Femur (tissue), 1 donor: ENCODE data around the gene GNRH2.
"Not testable (repeated sequence)": the region's sequence is repeated elsewhere in the genome, so short reads cannot be mapped to it uniquely, and the experiment has no call there.

ENCODE experiments used
- DNase-seq: peaks from one replicate; pipeline ENCODE4 v3.0.0-alpha.2; 2017

Gene GNRH2

GRCh38 chr20:3044336-3044965 lies 1.0 kb downstream of the GNRH2 start:
- no peak for DNase-seq

DNA sequence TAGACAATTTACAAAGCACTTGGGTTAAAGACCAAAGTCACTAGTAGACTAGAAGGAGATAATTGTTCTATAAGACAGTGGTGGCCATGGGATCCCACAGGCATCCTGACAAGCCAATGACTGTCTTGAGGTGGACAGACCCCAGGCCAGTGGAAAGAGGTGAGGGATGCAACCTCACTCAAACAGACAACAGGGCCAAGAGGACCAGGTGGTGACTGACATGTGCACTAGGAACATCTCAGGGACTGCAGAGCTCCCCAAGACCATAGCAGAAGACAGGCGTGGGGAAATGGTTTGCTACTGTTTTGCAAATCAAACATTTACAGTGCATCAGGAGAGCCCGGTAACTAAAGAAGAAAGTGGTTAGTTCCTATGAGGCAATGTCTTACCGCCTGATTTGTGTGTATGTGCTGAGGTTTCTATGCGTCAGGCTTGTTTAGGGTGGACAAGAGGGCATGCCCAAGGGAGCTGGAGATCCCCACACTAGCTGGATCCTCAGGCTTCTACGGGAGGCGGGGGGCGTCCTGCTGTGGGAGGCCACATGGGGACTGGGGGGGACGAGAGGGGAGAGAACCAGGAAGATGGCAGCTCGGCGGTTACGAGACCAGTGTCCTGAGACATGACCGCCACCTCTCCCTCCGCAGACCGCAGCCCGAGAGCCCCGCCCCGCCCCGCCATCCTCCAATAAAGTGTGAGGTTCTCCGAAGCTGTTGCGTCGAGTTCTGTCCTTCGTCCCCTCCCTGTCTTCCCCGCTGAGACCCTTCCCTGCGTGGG lies 1.8 kb downstream of the GNRH2 start:
- peak; percentile 89 for DNase-seq

GRCh38 chr20:3045816-3046676 lies 2.6 kb downstream of the GNRH2 start, which contains the start of gene MRPS26:
MRPS26 (plus strand) TSS chr20:3046052; CDS start chr20:3046069, 17 bp downstream.
- peak; percentile 94 for DNase-seq

- peak; percentile 47 for DNase-seq
Observed at GRCh38 chr20:3046677-3047462, 3.4 kb downstream of the GNRH2 start.

DNA sequence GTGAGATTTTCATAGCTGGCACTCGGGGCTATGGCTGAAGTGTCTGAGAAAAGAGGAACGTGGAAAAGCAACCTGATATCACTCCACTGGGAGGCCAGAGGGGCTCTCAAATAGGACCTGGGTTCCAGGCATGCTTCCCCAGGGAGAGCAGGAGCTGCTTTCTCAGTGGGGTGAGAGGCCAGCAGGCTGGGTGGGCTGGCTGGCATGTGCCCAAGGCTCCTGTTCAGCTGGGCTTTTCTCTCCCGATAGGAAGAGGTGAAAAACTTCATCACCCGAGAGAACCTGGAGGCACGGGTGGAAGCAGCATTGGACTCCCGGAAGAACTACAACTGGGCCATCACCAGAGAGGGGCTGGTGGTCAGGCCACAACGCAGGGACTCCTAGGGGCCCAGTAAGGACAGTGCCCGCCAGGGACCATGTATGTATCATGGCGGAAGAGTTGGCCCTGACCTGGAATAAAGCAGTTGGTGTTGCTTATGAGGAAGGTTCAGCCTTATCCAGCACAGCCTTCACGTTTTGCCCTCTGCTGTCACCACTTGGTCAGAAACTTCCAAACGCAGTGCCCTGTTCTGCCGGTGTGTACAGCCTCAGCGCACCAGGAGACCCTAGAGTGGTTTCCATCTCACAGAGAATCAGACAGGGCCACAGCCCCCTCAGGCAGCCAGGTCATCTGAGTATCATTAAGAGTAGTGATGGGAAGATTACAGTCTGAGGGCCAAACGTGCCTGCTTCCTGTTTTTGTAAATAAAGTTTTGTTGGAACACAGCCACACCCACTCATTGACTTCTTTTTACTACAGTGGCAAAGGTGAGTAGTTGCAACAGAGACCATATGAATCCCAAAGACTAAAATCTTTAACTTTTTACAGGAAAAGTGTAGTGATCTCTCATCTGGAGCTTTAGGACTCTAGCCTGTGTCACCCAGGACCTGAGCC lies 4.3 kb downstream of the GNRH2 start:
- DNase-seq, result no peak

DNA sequence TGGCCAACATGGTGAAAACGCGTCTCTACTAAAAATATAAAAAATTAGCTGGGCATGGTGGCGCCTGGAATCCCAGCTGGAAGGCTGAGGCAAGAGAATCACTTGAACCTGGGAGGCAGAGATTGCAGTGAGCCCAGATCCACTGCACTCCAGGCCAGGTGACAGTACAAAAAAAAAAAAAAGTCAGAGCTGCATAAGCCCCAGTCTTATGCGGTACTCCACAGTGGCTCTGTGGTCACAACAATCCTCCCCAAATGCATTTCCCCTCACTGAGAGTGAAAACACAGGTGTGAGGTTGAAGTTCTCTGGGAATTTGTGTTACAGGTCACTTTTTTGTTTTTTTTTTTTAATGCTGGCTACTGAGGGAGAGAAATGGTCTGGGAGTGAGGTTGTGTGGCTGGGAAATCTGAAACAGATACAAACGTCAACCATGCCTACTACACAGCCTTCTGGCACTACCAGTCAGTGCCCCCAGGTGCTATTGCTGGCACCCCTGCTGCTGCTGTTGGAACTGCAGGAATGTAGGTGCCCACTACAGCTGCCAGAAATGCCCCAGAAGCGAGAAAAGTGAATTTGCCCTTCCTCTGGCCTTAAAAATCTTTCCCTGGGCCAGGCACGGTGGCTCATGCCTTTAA lies 8.1 kb downstream of the GNRH2 start:
- DNase-seq, result no peak

DNA sequence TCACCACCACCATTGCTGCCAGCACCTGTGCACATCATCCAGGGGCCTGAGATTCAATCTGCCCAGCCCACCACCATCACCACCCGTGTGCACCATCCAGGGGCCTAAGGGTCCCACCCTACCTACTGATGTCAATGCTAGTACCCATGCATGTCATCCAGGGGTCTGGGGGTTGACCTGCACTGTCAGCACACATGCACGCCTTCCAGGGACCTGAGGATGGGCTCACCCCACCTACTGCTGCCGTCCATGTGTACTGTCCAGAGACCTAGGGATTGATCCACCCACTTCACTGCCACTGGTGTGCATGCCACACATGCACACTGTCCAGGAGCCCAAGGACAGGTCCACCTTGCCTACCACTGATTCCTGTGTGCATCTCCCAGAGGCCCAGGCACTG lies 16.1 kb downstream of the GNRH2 start:
- no peak for DNase-seq

DNA sequence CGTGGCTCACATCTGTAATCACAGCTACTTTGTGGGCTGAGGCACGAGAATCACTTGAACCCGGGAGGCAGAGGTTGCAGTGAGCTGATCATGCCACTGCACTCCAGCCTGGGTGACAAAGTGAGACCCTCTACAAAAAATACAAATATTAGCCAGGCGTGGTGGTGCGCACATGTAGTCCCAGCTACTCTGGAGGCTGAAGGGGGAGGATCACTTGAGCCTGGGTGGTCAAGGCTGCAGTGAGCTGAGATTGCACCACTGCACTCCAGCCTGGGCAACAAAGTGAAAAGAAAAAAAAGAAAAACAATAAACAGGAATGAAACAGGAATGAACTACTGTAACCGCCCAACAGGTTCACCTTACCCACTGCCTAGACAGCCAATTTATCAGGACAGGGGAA lies 20.7 kb downstream of the GNRH2 start:
- DNase-seq, result not testable (repeated sequence)

GRCh38 chr20:3067139-3068014 lies 24.0 kb downstream of the GNRH2 start:
- no peak for DNase-seq

DNA sequence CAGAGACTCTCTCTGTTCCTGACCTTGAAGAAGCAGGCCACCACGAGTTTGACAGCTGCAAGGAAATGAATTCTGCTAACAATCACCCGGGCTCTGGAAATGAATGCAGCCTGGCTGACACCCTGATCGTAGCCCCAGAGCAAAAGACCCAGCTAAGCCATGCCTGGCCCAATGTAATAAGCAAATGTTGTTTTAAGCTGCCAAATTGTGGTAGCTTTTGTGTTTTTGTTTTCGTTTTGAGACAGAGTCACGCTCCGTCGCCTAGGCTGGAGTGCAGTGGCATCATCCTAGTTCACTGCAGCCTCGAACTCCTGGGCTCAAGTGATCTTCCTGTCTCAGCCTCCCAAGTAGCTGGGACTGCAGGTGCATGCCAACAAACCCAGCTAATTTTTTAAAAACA lies 24.7 kb downstream of the GNRH2 start:
- DNase-seq, result no peak

- DNase-seq, result no peak
Observed at GRCh38 chr20:3068986-3069900, 25.8 kb downstream of the GNRH2 start.

DNA sequence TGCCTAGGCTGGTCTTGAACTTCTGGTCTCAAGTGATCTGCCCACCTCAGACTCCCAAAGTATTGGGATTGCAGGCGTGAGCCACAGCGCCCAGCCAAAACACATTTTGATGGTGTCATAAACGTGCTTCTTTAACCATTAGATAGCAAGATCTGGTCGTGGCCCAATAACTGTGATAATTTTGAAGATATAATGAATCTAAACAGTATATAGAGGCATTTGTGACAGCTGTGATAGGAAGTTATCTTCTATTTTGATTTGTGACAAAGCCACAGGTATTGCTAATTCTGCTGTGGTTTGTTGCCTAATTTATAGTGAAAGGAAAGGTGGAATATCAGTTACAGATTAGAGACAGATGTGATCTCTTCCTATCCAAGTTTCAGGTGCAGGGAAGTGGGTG lies 27.3 kb downstream of the GNRH2 start:
- no peak for DNase-seq

GRCh38 chr20:3071266-3071609 lies 27.8 kb downstream of the GNRH2 start:
- no peak for DNase-seq

DNA sequence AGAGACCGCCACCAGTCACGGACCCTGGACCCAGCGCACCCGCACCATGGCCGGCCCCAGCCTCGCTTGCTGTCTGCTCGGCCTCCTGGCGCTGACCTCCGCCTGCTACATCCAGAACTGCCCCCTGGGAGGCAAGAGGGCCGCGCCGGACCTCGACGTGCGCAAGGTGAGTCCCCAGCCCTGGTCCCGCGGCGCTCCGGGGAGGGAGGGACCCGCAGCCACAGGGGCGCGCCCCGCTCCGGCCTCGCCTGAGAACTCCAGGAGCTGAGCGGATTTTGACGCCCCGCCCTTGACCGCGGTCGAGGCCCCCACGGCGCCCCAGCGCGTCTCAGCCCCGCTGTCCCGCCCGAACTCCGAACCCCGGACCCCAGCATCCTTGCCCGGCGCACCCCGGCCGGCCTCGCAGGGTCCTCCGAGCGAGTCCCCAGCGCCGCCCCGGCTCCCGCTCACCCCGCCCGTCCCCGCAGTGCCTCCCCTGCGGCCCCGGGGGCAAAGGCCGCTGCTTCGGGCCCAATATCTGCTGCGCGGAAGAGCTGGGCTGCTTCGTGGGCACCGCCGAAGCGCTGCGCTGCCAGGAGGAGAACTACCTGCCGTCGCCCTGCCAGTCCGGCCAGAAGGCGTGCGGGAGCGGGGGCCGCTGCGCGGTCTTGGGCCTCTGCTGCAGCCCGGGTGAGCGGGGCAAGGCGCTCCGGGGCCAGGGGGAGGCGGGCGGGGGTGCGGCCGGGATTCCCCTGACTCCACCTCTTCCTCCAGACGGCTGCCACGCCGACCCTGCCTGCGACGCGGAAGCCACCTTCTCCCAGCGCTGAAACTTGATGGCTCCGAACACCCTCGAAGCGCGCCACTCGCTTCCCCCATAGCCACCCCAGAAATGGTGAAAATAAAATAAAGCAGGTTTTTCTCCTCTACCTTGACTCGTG lies 28.4 kb downstream of the GNRH2 start, which contains the start of gene OXT:
Gene OXT (plus strand): TSS at position 11 of the 920 bp plus-strand sequence. CDS start 36 bp downstream, at position 47.
- peak; percentile 69 for DNase-seq

DNA sequence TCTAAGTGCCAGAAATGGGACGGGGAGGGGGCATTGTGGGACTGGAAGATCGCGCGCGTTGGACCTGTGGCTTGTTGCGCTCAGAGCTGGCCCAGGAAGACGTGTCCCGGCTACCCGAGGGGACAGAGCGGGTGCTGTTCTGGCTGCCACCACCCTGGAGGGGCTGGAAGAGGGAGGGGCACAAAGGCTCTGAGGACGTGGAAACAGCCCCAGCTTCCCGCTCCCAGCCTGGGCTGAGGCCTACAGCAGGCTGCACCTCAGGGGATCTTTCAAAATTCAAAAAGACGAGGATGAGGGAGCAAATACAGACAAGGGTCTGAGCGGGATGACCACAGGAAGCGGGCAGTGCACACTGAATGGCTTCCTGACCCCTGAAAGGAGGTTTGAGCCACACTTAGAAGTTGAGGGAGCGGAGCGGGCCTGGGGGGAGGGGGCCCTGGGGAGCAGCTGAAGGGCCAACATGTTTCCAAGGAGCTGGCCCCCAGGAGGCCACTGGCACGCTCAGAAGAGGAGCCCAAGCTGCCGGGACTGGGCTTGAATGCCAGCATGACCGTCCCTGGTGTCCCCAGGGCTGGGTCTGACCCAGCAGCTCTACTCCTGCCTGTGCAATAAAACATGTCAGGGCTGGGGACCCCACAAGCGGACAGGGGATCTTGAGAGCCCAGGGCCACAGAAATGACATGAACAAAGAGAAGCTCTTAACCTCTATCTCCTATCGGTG lies 29.3 kb downstream of the GNRH2 start:
- no peak for DNase-seq

GRCh38 chr20:3073251-3073643 lies 29.8 kb downstream of the GNRH2 start:
- not testable (repeated sequence) for DNase-seq

- no peak for DNase-seq
Observed at GRCh38 chr20:3074812-3075211, 31.4 kb downstream of the GNRH2 start.
